GM19238 (cell line): ENCODE measurements around the gene RTL1.

Source experiments
- DNase-seq: peaks from one replicate; pipeline ENCODE4 v3.0.0; 2011; ENCODE audit warnings: low spot score; ENCODE audit not compliant: insufficient read length

Gene RTL1

DNA sequence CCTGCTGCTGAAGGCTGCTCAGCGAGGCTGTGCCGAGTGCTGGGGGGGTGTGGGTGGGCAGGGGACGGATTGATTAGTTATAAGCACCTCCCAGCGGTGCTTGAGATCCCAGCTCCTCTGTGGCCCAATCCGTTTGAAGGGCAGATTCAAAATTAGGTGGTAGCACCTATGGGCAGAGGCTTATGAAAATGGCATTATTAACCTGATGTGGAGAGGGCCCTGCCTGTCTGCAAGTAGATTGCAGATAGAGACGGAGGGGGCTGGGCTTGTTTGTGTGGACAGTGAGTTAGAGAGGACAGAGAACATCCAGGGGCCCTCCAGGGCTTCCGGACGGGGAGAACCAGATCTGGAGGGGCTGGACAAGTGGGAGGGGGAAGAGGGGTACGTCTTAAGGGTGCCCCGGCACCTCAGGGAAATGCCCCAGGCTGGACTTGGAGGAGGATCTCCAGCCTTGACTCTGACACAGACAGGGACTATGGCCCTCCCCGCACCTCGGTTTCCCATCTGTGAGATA, at the start of gene RTL1:
TSS of gene RTL1 (minus strand) at position 51 of the 514 bp plus-strand sequence. CDS start 18,934 bp downstream, outside the sequence.
- DNase-seq: no peak

GRCh38 chr14:100950024-100950423, 46.5 kb upstream of the RTL1 start:
- no peak for DNase-seq

DNA sequence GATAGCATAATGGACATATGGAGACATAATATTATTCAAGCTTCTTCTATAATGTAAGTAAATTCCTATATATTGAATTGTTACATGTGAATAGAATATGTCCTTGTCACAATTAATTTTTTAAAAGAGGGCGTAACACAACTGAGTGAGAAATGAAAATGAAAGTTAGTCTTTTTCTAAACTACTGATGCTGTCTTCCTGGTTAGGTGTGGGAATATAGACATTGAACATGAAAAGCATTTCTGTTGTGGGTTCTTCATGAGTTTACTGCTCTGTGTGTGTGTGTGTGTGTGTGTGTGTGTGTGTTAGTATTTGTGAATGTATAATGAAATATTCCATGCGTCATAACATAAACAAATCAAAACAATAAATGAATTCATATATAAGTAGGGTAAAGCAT, 40.5 kb upstream of the RTL1 start:
- DNase-seq: no peak

DNA sequence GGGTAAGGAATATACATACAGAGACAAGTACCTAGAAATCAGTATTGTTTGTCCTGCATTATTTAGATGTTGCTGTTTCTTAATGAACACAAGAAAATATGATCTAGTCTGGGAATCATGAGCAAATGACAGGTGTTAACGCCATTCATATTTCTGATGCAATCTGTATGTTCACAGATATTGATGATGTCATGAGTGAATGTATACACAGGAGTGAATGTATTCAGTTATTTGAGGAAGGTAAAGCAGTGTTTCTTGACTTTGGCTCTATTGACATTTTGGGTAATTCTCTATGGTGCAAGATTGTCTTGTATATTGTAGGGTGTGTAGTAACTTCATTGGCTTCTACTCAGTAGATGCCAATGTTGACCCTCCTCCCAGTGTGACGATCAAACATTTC, 26.7 kb upstream of the RTL1 start:
- DNase-seq: no peak

DNA sequence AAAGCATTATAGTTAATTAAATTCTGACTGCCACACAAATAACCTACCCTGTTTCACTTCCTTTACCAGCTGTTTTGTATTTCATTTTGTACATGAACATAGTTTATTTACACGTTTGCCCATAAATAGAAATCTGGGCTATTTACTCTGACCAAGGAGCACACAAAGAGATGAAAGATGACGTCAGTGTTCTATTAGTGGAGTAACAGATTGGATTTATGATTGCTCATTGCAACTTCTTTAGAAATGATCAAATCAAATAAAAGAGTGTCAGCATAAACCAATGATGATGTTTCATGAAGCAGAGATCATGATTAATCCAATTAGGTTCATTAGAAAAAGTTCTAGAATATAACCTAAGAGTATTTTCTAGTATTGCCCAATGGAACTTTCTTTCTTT, 12.0 kb upstream of the RTL1 start:
- no peak for DNase-seq

GRCh38 chr14:100914597-100915021, 11.1 kb upstream of the RTL1 start:
- no peak for DNase-seq

DNA sequence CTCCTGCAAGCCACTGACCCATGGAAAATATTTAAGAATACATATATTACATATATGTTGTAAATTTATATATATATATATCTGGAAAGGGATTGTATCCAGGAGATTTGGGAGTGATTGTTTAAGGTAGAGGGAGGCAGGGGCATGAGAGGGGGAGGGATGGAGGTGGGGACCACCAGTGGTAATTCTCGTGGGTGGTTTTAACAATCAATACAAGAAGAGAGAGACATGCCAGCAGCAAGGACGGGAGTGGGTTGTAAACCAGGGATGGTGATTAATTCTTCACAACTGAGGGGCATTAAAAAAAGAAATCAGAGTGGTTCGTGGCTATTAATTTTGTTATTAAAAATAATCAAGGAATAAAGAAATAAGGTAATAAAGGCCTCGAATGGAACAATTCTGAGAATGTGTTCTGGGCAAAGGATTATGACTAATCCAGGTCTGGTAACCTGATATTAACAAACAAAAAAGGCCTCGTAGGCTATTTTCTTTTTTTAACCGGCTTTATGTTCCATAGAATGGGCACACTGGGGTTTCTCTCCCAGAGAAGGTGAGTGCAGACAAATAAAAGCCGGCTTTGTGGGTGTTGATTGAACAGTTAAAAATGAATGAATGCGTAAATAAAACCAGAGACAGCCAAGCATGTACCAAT, 8.3 kb upstream of the RTL1 start:
- no peak for DNase-seq

GRCh38 chr14:100910888-100911664, 7.6 kb upstream of the RTL1 start:
- no peak for DNase-seq

GRCh38 chr14:100909439-100909838, 5.9 kb upstream of the RTL1 start:
- no peak for DNase-seq

- no peak for DNase-seq
Measured at GRCh38 chr14:100907240-100907639, 3.7 kb upstream of the RTL1 start.

DNA sequence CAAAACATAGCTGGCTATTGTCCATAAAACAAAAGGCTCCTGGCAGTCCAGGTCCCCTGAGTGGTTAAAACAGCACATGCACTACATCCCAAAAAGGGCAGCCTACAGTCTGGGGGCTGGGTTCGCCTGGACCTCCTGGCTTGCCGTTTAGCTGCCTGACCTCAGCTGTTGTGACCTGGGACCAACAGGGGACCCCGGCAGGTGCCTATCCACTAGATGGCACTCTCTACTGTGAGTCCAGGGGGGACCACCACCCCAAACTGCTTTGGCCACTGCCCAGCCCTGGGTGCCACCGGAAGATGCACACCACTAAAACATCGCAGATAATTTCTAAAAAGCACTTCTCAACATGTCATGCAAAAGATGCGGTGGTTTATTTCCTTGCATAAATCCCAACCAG, 2.9 kb upstream of the RTL1 start:
- no peak for DNase-seq

DNA sequence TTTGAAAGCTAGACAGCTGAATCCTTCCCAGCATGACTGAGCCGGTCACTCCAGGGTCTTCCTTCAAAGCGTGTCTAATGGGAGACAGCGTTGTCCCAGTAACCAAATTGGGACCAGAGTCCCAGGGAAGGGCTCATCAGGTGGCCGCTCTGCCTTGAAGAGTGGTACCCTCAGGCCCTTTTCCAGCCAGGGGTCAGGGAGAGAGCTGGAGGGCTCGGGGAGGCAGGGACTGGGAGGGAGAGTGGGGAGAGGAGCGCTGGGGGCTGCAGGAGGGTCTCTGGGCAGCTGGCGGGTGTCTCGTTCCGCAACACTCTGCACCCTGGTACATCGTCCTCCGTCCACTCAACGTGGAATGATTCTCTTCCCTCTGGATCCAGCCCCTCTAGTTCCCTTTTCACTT, 1.6 kb upstream of the RTL1 start:
- no peak for DNase-seq

- DNase-seq: no peak
Measured at GRCh38 chr14:100904307-100905087, 975 bp upstream of the RTL1 start.

DNA sequence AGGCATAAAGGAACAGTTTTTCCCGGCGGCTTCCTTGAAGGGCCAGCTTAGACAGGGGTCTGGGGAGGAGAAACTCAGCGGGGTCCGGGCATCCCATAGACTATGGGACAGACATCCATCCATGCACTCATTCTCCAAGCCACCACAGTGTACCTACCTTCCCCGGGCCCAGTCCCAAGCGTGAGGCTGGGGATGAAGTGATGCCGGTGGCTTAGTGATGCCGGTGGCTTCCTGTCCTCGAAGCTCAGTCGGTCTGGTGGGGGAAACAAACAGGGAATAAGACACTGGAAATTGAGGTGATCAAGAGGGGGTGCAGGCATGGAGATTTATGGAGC, 421 bp downstream of the RTL1 start:
- no peak for DNase-seq

- DNase-seq: no peak
Measured at GRCh38 chr14:100902295-100903133, 1.0 kb downstream of the RTL1 start.

DNA sequence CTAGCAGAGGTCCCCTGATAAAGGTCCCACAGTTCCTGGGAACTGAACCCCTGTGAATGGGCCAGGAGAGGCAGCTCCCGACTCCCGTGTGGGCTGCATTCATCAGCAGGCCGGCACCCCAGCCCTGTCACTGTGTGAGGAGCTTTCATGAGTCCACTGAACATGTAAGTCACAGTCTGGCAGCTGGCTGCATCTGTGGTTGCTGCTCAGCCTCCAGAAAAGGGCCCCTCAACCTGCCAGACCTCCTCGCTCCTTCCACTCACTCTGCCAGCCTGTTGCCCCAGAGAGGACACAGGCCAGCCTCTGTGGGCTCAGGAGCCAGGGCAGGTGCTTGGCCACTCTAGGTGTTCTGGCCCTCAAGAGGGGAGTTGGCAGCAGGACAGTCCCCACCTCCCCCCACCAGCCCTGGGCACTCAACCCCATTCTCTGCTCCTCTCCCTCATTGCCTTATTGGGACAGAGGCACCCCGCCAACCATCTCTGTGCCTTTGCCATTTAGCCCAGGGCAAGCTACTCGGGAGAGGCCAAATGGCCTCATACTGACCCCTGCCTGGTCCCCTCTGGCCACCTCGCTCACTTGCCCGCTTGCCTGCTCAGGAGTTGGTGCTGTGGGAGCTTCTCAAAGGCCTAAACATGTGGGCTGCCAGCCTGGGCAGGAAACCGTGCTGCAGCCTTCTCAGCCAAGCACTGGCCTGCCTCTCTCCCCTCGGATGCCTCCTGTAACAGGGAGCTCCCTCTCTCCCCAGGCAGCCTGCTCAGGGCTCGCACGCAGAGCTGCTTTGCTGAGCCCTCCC, 1.9 kb downstream of the RTL1 start:
- DNase-seq: no peak

DNA sequence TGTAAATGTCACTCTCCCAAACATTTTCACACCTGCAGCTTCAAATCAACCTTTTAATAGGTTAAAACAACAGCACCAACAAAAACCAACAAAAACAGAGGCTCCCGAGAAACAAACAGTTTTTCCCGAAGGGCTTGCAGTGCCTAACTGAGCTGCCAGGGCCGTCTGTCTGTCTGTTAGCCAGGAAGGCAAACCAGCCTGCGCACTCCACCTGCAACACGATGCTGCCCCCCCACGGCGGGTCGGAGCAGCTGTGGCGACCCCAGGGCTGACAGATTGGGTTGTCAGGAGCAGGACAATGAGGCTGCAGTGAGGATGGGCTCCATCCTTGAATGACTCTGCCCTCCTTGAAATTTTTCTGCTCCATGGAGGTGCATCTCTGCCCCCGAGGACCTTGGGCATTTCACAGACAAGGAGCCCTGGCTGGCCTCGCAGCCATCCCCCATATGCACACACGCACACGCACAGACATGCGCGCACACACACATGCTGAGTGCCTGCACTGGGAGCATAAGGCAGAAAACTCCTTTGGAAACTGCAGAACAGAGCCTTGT, 2.6 kb downstream of the RTL1 start:
- no peak for DNase-seq

DNA sequence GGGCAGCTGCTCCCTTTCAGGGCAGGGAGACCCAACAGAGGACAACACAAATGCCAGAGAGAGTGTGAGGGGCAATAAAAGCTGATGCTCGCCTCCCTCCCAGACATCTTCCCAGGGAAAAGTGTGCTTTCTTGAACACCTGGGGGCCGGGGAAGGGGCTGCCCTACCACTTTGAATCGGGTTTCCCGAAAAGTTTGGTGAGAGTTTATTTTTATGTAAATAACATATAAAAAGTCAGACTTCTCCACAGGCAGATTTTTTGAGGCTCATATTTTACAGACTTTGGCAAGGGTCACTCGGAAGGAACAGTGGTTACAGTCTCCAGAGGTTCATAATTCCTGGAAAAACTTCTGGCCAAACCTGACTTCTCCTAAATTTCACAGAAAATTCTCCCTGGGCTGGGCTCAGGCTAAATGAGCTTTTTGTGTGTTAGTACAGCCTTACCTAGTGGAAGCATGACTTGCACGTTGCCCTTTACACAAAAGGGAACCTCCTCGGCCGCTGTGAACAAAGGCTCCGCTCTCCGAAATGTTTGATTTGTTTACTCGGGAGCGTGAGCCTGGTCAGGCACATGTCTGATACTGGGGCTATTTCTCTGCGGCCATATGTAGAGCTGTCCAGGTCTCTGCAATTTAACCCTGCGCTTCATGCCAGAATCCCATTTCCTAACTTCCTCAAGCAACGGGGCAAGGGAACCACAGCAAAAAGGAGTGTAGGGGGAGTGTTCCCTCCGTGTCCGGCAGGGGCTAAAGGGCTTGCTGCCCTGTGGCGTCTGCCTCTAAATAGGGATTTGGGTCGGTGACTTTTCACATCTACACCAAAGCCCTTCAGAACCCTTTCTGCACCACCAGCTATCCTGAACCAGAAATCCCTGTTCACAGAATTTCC, 3.4 kb downstream of the RTL1 start:
- DNase-seq: no peak
